Stomach (tissue), 4 donors: Measurements from ENCODE around the gene PGRMC1.

Source experiments
- CTCF ChIP-seq, 7 experiments: fragments of 450-650 bp in 4 of 7; fragments of 200-600 bp in 3 of 7; sonication (generic) in 3 of 7; IDR thresholded peaks; one replicate each; pipeline ENCODE4 v1.5.1; 2016 to 2019; ENCODE audit warnings: antibody characterized with exemption in 7 of 7, control low read depth in 2 of 7, mild to moderate bottlenecking in 1 of 7
- EP300 ChIP-seq: sonication (generic); formaldehyde crosslinking; IDR thresholded peaks from one replicate; pipeline ENCODE4 v1.6.1; 2017; ENCODE audit warnings: antibody characterized with exemption
- POLR2A ChIP-seq, 4 donors: fragments of 450-650 bp; IDR thresholded peaks; one replicate each; pipeline ENCODE4 v1.6.1; 2016; ENCODE audit warnings: antibody characterized with exemption in 4 of 4, control low read depth in 2 of 4, mild to moderate bottlenecking in 1 of 4, moderate library complexity in 1 of 4
- POLR2AphosphoS5 ChIP-seq, 3 donors: sonication (generic); formaldehyde crosslinking; IDR thresholded peaks; one replicate each; pipeline ENCODE4 v1.6.1; 2016; ENCODE audit warnings: antibody characterized with exemption in 3 of 3

GRCh38 chrX:119290476-119290875 is 54.4 kb downstream of the PGRMC1 start:
- TF ChIP-seq CTCF (IDR thresholded peaks at IDR 0.05) = no peak
- no peak for TF ChIP-seq POLR2A (IDR thresholded peaks at IDR 0.05)
- no peak for TF ChIP-seq POLR2AphosphoS5 (IDR thresholded peaks at IDR 0.05)
- TF ChIP-seq EP300 = no peak
